Measurements from ENCODE around the gene ARSI.
A peak's percentile ranks its signal among the peaks of the same experiment; 100 is the strongest.

The ARSI gene

GRCh38 chr5:150302301-150303069 lies at the start of gene ARSI:
ARSI (minus strand) TSS chr5:150302905; CDS start chr5:150302373, 532 bp downstream.
- no peak for DNase-seq

GRCh38 chr5:150350524-150351344 lies 48.0 kb upstream of the ARSI start:
- peak; percentile 87 for DNase-seq

- DNase-seq: no peak
These were observed 47.1 kb upstream of the ARSI start for GRCh38 chr5:150349681-150350275.

GRCh38 chr5:150347451-150347850 lies 44.7 kb upstream of the ARSI start:
- no peak for DNase-seq

GRCh38 chr5:150347003-150347402 lies 44.3 kb upstream of the ARSI start:
- DNase-seq: no peak

GRCh38 chr5:150346592-150346991 lies 43.9 kb upstream of the ARSI start:
- DNase-seq: no peak

- DNase-seq: no peak
These were observed 43.0 kb upstream of the ARSI start for GRCh38 chr5:150345716-150346115.

GRCh38 chr5:150343994-150344631 lies 41.4 kb upstream of the ARSI start:
- DNase-seq: no peak

- no peak for DNase-seq
These were observed 39.9 kb upstream of the ARSI start for GRCh38 chr5:150342583-150342982.

GRCh38 chr5:150341989-150342388 lies 39.3 kb upstream of the ARSI start:
- no peak for DNase-seq

- no peak for DNase-seq
These were observed 38.6 kb upstream of the ARSI start for GRCh38 chr5:150341331-150341730.

- peak; percentile 10 for DNase-seq
These were observed 38.0 kb upstream of the ARSI start for GRCh38 chr5:150340614-150341255.

GRCh38 chr5:150339841-150340240 lies 37.1 kb upstream of the ARSI start:
- no peak for DNase-seq

- peak; percentile 52 for DNase-seq
These were observed 36.5 kb upstream of the ARSI start for GRCh38 chr5:150339165-150339564.

- peak; percentile 40 for DNase-seq
These were observed 35.8 kb upstream of the ARSI start for GRCh38 chr5:150338546-150338945.

GRCh38 chr5:150335778-150336177 lies 33.1 kb upstream of the ARSI start:
- DNase-seq: no peak

- peak; percentile 56 for DNase-seq
These were observed 30.7 kb upstream of the ARSI start for GRCh38 chr5:150333400-150333799.

GRCh38 chr5:150329881-150330876 lies 27.5 kb upstream of the ARSI start:
- DNase-seq: no peak

GRCh38 chr5:150329038-150329437 lies 26.3 kb upstream of the ARSI start:
- no peak for DNase-seq

GRCh38 chr5:150328515-150328914 lies 25.8 kb upstream of the ARSI start:
- DNase-seq: no peak

- no peak for DNase-seq
These were observed 24.4 kb upstream of the ARSI start for GRCh38 chr5:150327139-150327538.
